ENCODE measurements around the gene RACGAP1.

- no peak for TF ChIP-seq SP1 (IDR thresholded peaks at IDR 0.05)
- no peak for TF ChIP-seq ZNF384 (IDR thresholded peaks at IDR 0.05)
- no peak for TF ChIP-seq ELF4 (IDR thresholded peaks at IDR 0.05)
- no peak for TF ChIP-seq HDGF (IDR thresholded peaks at IDR 0.05; ENCODE audit: borderline replicate concordance)
- TF ChIP-seq TARDBP (IDR thresholded peaks at IDR 0.05), result no peak
Observed at GRCh38 chr12:49952391-49953055, 72.8 kb downstream of the RACGAP1 start.

Data from HEK293T (cell line).